Measurements from ENCODE around the gene ENOX1. TPM values are rescaled to one million over a fixed set of nuclear protein-coding genes. Genes with fewer than 3 reads are reported as not detected.

The ENOX1 gene
- total RNA-seq, 2 experiments from 2014 or later: 2.4 TPM; not detected in 1

- no peaks in the 10 kb centered on the region for H3K36me3 Mint-ChIP-seq
- no peaks in the 10 kb centered on the region for H3K9me3 Mint-ChIP-seq (ENCODE audit: low read depth)
- H3K27me3 Mint-ChIP-seq: peaks cover 21% of the 10 kb centered on the region
- H3K4me3 Mint-ChIP-seq: no peak overlapping the region
- H3K4me1 Mint-ChIP-seq: no peaks in the 10 kb centered on the region
- DNase-seq (no peak), ATAC-seq (no peak)
- no peak overlapping the region for H3K27ac Mint-ChIP-seq
- CTCF ChIA-PET: no interaction called here
Measured at GRCh38 chr13:43626994-43627393, 159.8 kb downstream of the ENOX1 start.

DNA sequence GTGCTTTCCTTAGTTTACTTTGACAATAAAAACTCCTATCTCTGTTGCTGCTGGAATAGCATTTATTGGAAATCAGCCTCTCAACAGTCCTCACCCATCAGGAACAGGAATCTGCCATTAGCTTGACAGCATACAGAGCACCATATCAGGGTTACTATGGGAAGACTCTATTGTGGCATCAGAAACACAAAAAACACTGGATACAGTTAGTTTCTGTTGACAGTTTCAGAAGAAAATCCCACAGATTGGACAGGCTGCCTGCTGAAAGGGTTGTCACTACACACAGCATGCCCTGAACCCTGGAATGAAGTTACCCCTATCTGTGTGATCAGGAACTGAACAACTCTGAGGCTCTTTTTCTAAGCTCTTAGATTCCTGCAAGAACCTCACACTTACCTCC, 172.7 kb downstream of the ENOX1 start:
- H3K4me1 Mint-ChIP-seq: no peaks in the 10 kb centered on the region
- ATAC-seq (no peak), DNase-seq (no peak)
- H3K27me3 Mint-ChIP-seq: peaks cover 6% of the 10 kb centered on the region
- no peak overlapping the region for H3K27ac Mint-ChIP-seq
- H3K4me3 Mint-ChIP-seq: no peak overlapping the region
- H3K36me3 Mint-ChIP-seq: no peaks in the 10 kb centered on the region
- H3K9me3 Mint-ChIP-seq (ENCODE audit: low read depth): no peaks in the 10 kb centered on the region
- CTCF ChIA-PET: interaction anchor here (0.6 kb wide), 1 partner anchor 150 kb away, joined by 3 read pairs; no protein-coding TSS in a partner anchor

GRCh38 chr13:43611281-43612273, 175.2 kb downstream of the ENOX1 start:
- H3K36me3 Mint-ChIP-seq: no peaks in the 10 kb centered on the region
- no peak overlapping the region for H3K27ac Mint-ChIP-seq
- no peak for ATAC-seq
- DNase-seq: no peak
- CTCF ChIA-PET: no interaction called here
- H3K4me1 Mint-ChIP-seq: no peaks in the 10 kb centered on the region
- H3K27me3 Mint-ChIP-seq: peaks cover 6% of the 10 kb centered on the region
- H3K4me3 Mint-ChIP-seq: no peak overlapping the region
- no peaks in the 10 kb centered on the region for H3K9me3 Mint-ChIP-seq (ENCODE audit: low read depth)

DNA sequence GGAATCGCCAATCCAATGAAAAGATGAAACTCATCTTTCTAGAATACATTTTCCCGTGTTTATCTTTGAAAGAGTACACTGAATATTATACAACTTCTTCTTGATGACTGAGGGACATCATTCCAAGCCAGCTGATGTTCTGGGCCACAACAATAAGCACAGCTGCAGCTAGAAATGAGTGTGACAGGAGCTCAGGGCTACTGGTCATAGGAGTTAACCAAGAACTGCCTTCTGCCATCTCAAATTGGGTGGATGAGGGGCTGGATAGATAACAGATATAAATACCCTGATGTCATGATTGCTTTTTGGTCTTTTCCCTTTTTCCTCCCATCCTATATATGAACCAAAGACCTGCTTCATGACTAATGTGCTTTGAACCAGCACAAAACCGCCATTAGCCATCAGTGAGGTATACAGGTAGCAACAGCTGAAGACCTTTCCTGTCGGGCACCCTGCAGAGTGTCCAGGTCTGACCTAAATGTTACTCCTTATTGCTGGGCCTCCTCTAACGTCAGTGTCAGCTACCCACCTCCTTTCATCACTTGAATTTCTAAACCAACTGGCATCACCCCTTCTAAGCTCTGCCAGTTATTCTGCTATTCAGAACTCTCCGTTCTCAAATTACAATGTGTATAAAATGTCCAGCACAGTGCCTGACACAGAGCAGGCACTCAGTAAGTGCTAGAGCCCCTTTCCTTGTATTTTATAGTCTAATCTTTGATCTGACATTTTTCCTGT, 178.2 kb downstream of the ENOX1 start:
- H3K4me1 Mint-ChIP-seq: no peaks in the 10 kb centered on the region
- H3K36me3 Mint-ChIP-seq: peaks cover 1% of the 10 kb centered on the region
- H3K27ac Mint-ChIP-seq: no peak overlapping the region
- CTCF ChIA-PET: no interaction called here
- peaks cover 2% of the 10 kb centered on the region for H3K9me3 Mint-ChIP-seq (ENCODE audit: low read depth)
- peaks cover 8% of the 10 kb centered on the region for H3K27me3 Mint-ChIP-seq
- DNase-seq: no peak
- ATAC-seq: no peak
- no peak overlapping the region for H3K4me3 Mint-ChIP-seq

- Mint-ChIP-seq H3K4me1 (peaks cover 13% of the 10 kb centered on the region), H3K9me3 (ENCODE audit: low read depth) (no peaks in the 10 kb centered on the region), H3K27me3 (peaks cover 7% of the 10 kb centered on the region), H3K4me3 (no peak overlapping the region), H3K36me3 (no peaks in the 10 kb centered on the region), H3K27ac (no peak overlapping the region)
- CTCF ChIA-PET: no interaction called here
- no peak for ATAC-seq
- DNase-seq: no peak
Measured at GRCh38 chr13:43597599-43597945, 189.2 kb downstream of the ENOX1 start.

DNA sequence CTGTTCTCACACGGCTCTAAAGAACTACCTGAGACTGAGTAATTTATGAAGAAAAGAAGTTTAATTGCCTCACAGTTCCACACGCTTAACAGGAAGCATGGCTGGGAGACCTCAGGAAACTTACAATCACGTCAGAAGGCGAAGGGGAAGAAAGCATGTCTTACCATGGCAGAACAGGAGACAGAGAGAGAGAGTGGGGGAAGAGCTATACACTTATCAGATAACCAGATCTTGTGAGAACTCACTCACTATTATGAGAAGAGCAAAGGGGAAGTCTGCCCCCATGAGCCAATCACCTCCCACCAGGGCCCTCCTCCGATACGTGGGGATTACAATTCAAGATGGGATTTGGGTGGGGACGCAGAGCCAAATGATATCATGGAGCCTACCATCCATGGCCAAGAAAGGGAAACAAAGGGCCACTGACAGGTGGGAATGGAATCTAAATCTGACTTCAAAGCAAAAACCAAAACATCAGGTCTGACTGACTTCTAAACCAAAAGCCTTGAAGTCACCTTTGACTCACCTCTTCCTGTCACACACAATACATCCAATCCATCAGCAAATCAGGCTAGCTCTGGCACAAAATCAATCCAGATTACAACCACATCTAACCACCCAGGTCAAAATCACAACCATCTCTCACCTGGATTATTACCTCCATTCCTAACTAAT, 189.7 kb downstream of the ENOX1 start:
- no peaks in the 10 kb centered on the region for H3K9me3 Mint-ChIP-seq (ENCODE audit: low read depth)
- no peak overlapping the region for H3K27ac Mint-ChIP-seq
- no peak overlapping the region for H3K4me3 Mint-ChIP-seq
- peaks cover 13% of the 10 kb centered on the region for H3K4me1 Mint-ChIP-seq
- ATAC-seq (no peak), DNase-seq (no peak)
- CTCF ChIA-PET: no interaction called here
- no peaks in the 10 kb centered on the region for H3K36me3 Mint-ChIP-seq
- peaks cover 7% of the 10 kb centered on the region for H3K27me3 Mint-ChIP-seq

GRCh38 chr13:43596006-43596405, 190.8 kb downstream of the ENOX1 start:
- Mint-ChIP-seq H3K27ac (no peak overlapping the region), H3K27me3 (peaks cover 7% of the 10 kb centered on the region), H3K4me1 (peaks cover 13% of the 10 kb centered on the region), H3K36me3 (no peaks in the 10 kb centered on the region), H3K4me3 (no peak overlapping the region), H3K9me3 (ENCODE audit: low read depth) (no peaks in the 10 kb centered on the region)
- DNase-seq (no peak), ATAC-seq (no peak)
- CTCF ChIA-PET: no interaction called here

DNA sequence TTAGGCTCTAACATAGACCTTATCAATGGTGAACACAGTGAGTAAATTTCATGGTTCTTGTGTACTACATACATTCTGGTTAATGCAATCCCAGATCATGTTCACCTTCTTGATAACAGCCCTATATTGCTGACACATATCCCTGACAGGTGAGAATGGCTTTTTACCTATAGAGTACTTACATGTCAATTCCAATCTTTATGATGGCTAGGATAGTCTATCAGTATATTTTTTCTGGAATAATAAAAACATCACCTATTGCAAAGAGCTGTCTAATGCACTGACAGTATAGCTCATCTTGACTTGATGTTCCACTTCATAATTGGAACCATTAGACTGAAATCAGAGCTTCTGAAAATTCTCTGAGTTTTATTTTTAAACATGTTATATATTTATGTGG, 199.4 kb downstream of the ENOX1 start:
- H3K27me3 Mint-ChIP-seq: peaks cover 9% of the 10 kb centered on the region
- no peaks in the 10 kb centered on the region for H3K4me1 Mint-ChIP-seq
- no peak overlapping the region for H3K4me3 Mint-ChIP-seq
- no peaks in the 10 kb centered on the region for H3K36me3 Mint-ChIP-seq
- H3K9me3 Mint-ChIP-seq (ENCODE audit: low read depth): no peaks in the 10 kb centered on the region
- ATAC-seq (no peak), DNase-seq (no peak)
- no peak overlapping the region for H3K27ac Mint-ChIP-seq
- CTCF ChIA-PET: no interaction called here

DNA sequence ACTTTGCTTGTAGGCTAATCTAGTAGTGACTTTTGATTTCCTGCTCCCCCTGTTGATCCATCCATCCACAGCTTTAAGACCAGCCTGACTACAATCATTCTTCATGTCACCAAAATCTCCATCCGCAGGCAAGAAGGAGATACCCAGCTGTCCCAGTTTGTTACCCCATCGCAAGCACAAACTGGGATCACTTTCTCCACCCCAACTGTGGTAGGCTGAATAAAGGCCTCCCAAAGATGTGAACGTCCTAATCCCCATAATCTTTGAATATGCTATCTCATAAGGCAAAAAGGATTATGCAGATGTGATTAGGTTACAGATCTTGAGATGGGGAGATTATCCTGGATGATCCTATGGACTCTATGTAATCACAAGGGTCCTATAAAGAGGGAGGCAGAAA, 202.0 kb downstream of the ENOX1 start:
- DNase-seq: no peak

GRCh38 chr13:43583321-43583720, 203.5 kb downstream of the ENOX1 start:
- Mint-ChIP-seq H3K4me3 (no peak overlapping the region), H3K9me3 (ENCODE audit: low read depth) (no peaks in the 10 kb centered on the region), H3K36me3 (no peaks in the 10 kb centered on the region), H3K4me1 (no peaks in the 10 kb centered on the region), H3K27ac (no peak overlapping the region), H3K27me3 (peaks cover 9% of the 10 kb centered on the region)
- CTCF ChIA-PET: no interaction called here
- DNase-seq (no peak), ATAC-seq (no peak)

More for the DNA sequence above, 202.0 kb downstream of the ENOX1 start:
- Mint-ChIP-seq H3K27ac (no peak overlapping the region), H3K27me3 (peaks cover 9% of the 10 kb centered on the region), H3K9me3 (ENCODE audit: low read depth) (no peaks in the 10 kb centered on the region), H3K4me3 (no peak overlapping the region), H3K4me1 (no peaks in the 10 kb centered on the region), H3K36me3 (no peaks in the 10 kb centered on the region)
- ATAC-seq: no peak
- CTCF ChIA-PET: no interaction called here

DNA sequence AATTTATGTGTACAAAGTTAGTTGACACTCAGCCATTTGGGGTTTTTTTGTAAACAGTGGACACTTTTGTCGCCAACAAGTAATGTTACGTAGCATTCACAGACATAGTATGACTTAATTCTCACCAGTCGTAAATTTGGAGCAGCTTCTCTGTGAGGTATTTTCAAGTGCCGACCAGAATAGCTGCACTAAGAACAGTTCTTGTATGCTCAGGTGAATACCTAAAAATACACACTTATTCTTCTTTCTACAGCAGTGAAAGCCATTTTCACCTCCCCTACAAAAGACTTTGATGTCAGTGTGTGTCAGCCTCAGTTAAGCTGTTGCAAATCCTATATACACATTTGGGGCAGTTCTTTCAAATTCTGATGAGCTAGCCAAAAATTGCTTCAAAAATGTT, 206.5 kb downstream of the ENOX1 start:
- Mint-ChIP-seq H3K9me3 (ENCODE audit: low read depth) (peaks cover 3% of the 10 kb centered on the region), H3K27ac (no peak overlapping the region), H3K36me3 (peaks cover 1% of the 10 kb centered on the region), H3K4me3 (no peak overlapping the region), H3K4me1 (no peaks in the 10 kb centered on the region), H3K27me3 (peaks cover 12% of the 10 kb centered on the region)
- DNase-seq (no peak), ATAC-seq (no peak)
- CTCF ChIA-PET: no interaction called here

DNA sequence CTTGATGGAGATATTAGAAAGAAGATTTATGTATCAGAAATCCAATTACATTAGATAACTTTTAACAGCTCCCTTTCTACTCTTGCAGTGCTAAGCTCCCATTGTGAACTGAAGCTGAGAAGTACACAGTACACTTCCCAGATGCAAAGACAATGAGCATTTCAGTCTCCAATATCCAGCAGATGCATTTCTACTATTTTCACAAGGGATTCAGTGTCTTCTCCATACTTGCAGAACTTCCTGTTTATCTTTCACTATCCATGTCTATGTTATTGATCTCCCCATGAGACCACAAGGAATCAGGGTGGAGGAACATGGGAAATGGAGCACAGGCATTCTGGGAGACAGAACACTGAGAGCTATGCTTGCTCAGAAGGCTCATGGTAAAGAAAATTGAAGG, 207.5 kb downstream of the ENOX1 start:
- H3K27me3 Mint-ChIP-seq: peaks cover 15% of the 10 kb centered on the region
- CTCF ChIA-PET: no interaction called here
- no peak for ATAC-seq

GRCh38 chr13:43574605-43575004, 212.2 kb downstream of the ENOX1 start:
- DNase-seq (no peak), ATAC-seq (no peak)
- Mint-ChIP-seq H3K27ac (no peak overlapping the region), H3K9me3 (ENCODE audit: low read depth) (peaks cover 3% of the 10 kb centered on the region), H3K27me3 (peaks cover 32% of the 10 kb centered on the region), H3K4me1 (peaks cover 10% of the 10 kb centered on the region), H3K36me3 (peaks cover 1% of the 10 kb centered on the region), H3K4me3 (no peak overlapping the region)
- CTCF ChIA-PET: interaction anchor here (0.6 kb wide), 1 partner anchor 929 kb away, joined by 5 read pairs; no protein-coding TSS in a partner anchor

More for the DNA sequence above, 207.5 kb downstream of the ENOX1 start:
- Mint-ChIP-seq H3K4me3 (no peak overlapping the region), H3K36me3 (peaks cover 1% of the 10 kb centered on the region), H3K27ac (no peak overlapping the region), H3K9me3 (ENCODE audit: low read depth) (peaks cover 3% of the 10 kb centered on the region), H3K4me1 (peaks cover 3% of the 10 kb centered on the region)
- no peak for DNase-seq
